Nucleus accumbens (tissue), 56 donors: Measurements from ENCODE around the gene TXNDC8.
"Not testable (repeated sequence)": the region's sequence is repeated elsewhere in the genome, so short reads cannot be mapped to it uniquely, and the experiment has no call there.

Experiments used
- DNase-seq, 56 donors: peaks; one replicate each; lab custom pipeline; 2025; lab: John Stamatoyannopoulos, UW

The TXNDC8 gene

DNA sequence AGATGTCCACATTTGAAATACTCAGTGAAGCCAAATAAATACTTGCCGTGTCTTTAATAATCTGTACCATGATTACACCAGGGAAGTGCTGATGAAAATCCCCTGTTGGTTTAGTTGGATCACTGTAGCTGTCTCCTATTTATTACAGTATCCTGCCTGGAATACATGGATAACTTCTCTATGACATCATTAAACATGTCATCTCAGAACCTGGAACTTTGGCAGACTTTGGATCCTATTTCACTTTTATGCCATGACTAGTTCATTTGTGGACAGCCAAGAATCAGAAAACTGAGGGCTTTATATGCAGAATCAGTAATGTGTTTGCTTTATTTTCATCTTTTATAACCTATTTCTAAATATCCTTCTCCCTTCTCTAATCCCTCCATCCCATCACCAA, at the start of gene TXNDC8:
TXNDC8 (minus strand) TSS at position 137 of the 400 bp plus-strand sequence.
- no peak for DNase-seq

GRCh38 chr9:110383491-110383890, 45.8 kb upstream of the TXNDC8 start:
- no peak for DNase-seq

- no peak for DNase-seq
These were observed 45.1 kb upstream of the TXNDC8 start for GRCh38 chr9:110382731-110383130.

GRCh38 chr9:110371411-110372007, 33.8 kb upstream of the TXNDC8 start:
- no peak for DNase-seq

DNA sequence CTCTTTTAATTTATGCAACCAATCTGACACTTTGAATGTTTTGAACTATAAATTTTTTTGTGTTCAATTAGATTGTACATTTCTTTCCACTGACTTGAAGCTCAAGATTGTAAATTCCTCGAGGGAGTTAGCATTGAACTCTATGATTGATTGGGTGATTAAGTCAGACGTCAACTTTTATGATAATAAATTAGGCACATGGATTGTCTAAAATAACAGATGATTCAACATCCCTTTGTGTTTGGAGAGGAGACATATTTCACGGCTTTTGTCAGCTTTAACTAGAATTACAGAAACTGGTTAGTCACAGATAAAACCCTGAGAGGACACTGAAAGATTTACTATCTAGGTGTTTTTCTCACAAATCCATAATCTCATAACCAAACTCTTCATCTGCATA, 32.7 kb upstream of the TXNDC8 start:
- DNase-seq = no peak

- DNase-seq = no peak
These were observed 26.8 kb upstream of the TXNDC8 start for GRCh38 chr9:110364451-110364850.

DNA sequence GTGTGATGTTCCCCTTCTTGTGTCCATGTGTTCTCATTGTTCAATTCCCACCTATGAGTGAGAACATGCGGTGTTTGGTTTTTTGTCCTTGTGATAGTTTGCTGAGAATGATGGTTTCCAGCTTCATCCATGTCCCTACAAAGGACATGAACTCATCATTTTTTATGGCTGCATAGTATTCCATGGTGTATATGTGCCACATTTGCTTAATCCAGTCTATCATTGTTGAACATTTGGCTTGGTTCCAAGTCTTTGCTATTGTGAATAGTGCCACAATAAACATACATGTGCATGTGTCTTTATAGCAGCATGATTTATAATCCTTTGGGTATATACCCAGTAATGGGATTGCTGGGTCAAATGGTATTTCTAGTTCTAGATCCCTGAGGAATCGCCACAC, 21.3 kb upstream of the TXNDC8 start:
- DNase-seq = not testable (repeated sequence)

GRCh38 chr9:110357505-110357904, 19.8 kb upstream of the TXNDC8 start:
- DNase-seq = no peak

- DNase-seq = no peak
These were observed 19.2 kb upstream of the TXNDC8 start for GRCh38 chr9:110356639-110357395.

GRCh38 chr9:110355911-110356310, 18.2 kb upstream of the TXNDC8 start:
- no peak for DNase-seq

GRCh38 chr9:110351009-110351467, 13.4 kb upstream of the TXNDC8 start:
- DNase-seq = no peak

- DNase-seq = no peak
These were observed 8.7 kb upstream of the TXNDC8 start for GRCh38 chr9:110346325-110346724.

GRCh38 chr9:110344821-110345220, 7.2 kb upstream of the TXNDC8 start:
- DNase-seq = no peak

GRCh38 chr9:110343551-110343950, 5.9 kb upstream of the TXNDC8 start:
- DNase-seq = no peak

GRCh38 chr9:110340306-110340705, 2.6 kb upstream of the TXNDC8 start:
- no peak for DNase-seq

- DNase-seq = no peak
These were observed 480 bp upstream of the TXNDC8 start for GRCh38 chr9:110338143-110338542.

GRCh38 chr9:110336363-110336762, 1.3 kb downstream of the TXNDC8 start:
- DNase-seq = no peak

DNA sequence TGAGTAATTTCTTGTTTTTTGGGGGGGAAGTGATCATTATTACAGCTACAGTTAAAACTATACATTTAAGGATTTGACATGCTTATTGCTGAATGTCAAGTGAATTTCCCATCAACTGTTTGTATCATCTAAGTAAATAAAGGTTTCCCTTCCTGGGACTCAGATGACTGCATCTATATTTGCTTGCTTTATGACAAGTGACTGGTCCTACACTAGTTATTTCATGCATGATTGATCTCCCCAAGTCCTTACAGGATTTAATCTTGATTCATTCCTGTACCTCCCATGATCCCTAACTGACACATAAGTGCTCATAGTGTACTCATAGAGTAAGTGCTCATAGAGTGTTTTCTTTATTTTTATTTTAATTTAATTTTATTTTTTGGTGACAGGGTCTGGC, 2.8 kb downstream of the TXNDC8 start:
- DNase-seq = no peak

DNA sequence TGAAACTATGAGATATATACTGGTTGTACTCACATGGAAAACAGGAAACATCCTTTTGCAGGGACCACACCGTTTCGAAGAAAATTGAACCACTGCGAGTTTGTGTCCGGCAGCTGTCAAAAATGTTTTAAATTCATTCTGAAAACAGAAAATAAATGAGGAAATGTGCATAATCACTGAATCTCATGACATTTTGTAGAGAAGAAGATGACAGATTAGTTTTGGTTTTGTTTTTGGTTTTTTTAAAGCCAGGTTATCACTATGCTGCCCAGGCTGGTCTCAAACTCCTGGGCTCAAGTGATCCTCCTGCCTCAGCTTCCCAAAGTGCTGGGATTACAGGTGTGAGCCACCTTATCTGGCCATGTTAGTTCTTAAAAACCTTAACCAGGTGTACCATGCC, 3.5 kb downstream of the TXNDC8 start:
- DNase-seq = no peak

DNA sequence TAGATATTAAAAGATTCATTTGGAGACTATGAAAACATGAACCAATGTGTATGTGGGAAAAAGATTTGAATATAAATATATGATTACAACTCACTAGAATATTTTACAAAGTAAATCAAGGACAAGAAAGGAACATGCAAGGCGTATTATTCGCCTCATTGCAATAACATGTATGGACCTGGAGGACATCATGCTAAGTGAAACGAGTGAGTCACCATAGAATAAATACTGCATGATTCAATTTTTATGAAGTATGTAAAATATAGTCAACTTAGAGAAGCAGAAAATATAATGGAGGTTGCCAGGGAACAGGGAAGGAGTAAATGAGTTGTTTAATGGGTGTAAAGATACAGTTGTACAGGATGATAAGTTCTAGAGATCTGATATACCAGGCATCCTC, 4.9 kb downstream of the TXNDC8 start:
- no peak for DNase-seq

- no peak for DNase-seq
These were observed 7.1 kb downstream of the TXNDC8 start for GRCh38 chr9:110330484-110331105.
